Adipocyte (in vitro differentiated cells): ENCODE results near the gene PFKFB4.

ENCODE experiments used
- DNase-seq: peaks from one replicate; pipeline ENCODE4 v3.0.0-alpha.2; 2015; ENCODE audit warnings: low read depth
- H3K27me3 ChIP-seq: replicated peaks from 2 replicates; pipeline ENCODE4 v1.7.0; 2013; ENCODE audit warnings: mild to moderate bottlenecking, low read length, moderate library complexity; ENCODE audit not compliant: control insufficient read depth, insufficient read depth
- H3K36me3 ChIP-seq: 2 replicates; pipeline ENCODE4 v1.7.0; 2013; ENCODE audit warnings: low read length, mild to moderate bottlenecking, moderate library complexity; ENCODE audit not compliant: control insufficient read depth, insufficient read depth, severe bottlenecking
- H3K4me1 ChIP-seq: 2 replicates; pipeline ENCODE4 v1.7.0; 2013; ENCODE audit warnings: mild to moderate bottlenecking, low read length, moderate library complexity; ENCODE audit not compliant: control insufficient read depth, insufficient read depth
- H3K4me3 ChIP-seq: 2 replicates; pipeline ENCODE4 v1.7.0; 2013; ENCODE audit warnings: mild to moderate bottlenecking, low read length, moderate library complexity
- H3K9ac ChIP-seq: 2 replicates; pipeline ENCODE4 v1.7.0; 2013; ENCODE audit warnings: mild to moderate bottlenecking, low read length, moderate library complexity
- H3K9me3 ChIP-seq: 2 replicates; pipeline ENCODE4 v1.7.0; 2013; ENCODE audit warnings: mild to moderate bottlenecking, low read length, moderate library complexity; ENCODE audit not compliant: control insufficient read depth

PFKFB4 gene

DNA sequence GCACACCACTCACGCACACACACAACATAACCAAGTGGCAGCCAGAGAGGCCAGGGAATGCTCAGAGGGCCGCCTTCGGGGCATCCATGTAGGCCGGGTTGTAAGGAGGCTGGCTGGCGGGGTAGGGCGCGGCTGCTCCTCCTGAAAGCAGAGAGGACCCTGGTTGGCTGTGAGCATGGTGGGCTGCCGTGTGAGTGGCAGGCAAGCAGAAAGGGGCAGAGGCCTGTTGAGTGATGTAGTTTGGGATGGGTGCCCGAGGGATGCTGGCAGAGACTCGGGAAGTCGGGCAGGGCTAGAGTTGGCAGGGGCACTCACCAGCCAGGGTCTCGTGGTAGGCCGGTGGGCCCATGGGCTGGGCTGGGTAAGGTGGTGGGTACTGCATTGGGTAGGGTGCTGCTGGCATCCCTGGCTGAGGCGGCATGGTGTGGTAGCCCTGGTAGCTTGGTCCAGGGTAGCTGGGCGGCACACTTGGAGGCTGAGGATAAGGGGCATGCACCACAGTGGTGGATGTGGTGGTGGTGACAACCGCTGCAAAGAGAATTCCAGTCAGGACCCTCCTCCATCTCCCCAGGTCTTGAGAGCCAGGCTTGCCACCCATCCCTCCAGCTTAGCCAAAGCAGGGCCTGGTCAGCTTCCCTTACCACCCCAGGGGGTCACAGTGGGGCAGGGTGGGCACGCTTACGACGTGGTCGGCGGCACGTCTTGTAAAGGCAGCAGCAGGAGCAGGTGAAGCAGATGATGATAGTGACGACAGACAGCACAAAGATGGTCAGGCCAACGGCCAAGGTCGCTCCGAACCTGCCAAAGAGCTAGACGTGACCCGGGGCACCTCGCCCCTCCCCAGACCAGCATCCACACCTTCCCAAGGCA is 87.3 kb downstream of the PFKFB4 start:
- Histone ChIP-seq H3K9me3 (no peaks in the 10 kb centered on the region), H3K27me3 (no peaks in the 10 kb centered on the region), H3K4me3 (no peak overlapping the region), H3K36me3 (peaks cover 27% of the 10 kb centered on the region), H3K4me1 (peaks cover 40% of the 10 kb centered on the region), H3K9ac (no peak overlapping the region)
- DNase-seq, result no peak

DNA sequence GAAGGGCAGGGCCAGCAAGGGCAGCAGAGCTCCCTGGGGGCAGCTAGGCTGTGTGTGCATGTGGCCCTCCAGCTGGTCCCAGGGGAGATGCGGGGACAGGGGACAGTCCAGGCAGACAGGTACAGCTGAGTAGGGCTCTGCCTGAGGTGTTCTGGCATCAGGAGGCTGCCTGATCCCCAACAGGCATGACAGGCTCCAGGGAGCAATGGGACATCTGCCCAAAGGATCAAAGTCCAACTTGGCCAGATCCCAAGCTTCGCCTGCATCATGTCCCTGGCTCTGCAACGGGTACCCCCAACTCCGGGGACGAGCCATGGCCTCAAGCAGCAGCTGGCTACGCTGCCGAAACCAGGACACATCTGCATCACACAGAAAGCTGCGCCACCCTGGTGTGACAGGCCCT is 88.3 kb downstream of the PFKFB4 start:
- DNase-seq, result no peak
- Histone ChIP-seq H3K4me3 (no peak overlapping the region), H3K9ac (peak overlapping the region; percentile 93), H3K27me3 (no peaks in the 10 kb centered on the region), H3K36me3 (peaks cover 27% of the 10 kb centered on the region), H3K9me3 (no peaks in the 10 kb centered on the region), H3K4me1 (peaks cover 37% of the 10 kb centered on the region)
